HL-60 (cell line): ENCODE data around the gene RNASE13.

Experiments
- DNase-seq, 2 experiments: peaks; one replicate each; pipeline ENCODE4 v3.0.0-alpha.2; 2010 to 2020; ENCODE audit warnings: low read depth in 1 of 2, low spot score in 1 of 2
- H3K27ac ChIP-seq: fragments of 250-450 bp; sonication (Bioruptor Pico); replicated peaks from 2 replicates; pipeline ENCODE4 v1.5.1; 2020; ENCODE audit warnings: mild to moderate bottlenecking, moderate library complexity
- H3K27me3 ChIP-seq: fragments of 250-450 bp; sonication (Bioruptor Pico); 2 replicates; pipeline ENCODE4 v1.5.1; 2021; ENCODE audit warnings: mild to moderate bottlenecking, moderate library complexity; ENCODE audit not compliant: insufficient read depth, poor library complexity, severe bottlenecking
- H3K4me3 ChIP-seq: replicated peaks from 2 replicates; pipeline ENCODE4 v1.5.1; 2011; ENCODE audit warnings: mild to moderate bottlenecking, control low read depth, low read length; ENCODE audit not compliant: insufficient read depth
- GABPA ChIP-seq: IDR thresholded peaks from 2 replicates; pipeline ENCODE4 v1.6.1; 2012; ENCODE audit warnings: low read depth
- POLR2AphosphoS5 ChIP-seq: IDR thresholded peaks from 2 replicates; pipeline ENCODE4 v1.6.1; 2012; ENCODE audit warnings: low read depth
- SPI1 ChIP-seq: IDR thresholded peaks from 2 replicates; pipeline ENCODE4 v1.6.1; 2012; ENCODE audit warnings: low read depth, mild to moderate bottlenecking, borderline replicate concordance
- TF ChIP-seq, protein P1 (sequence below): IDR thresholded peaks from one replicate; pipeline ENCODE4 v1.5.1; 2011; ENCODE audit warnings: low read length, control low read depth, inconsistent platforms; ENCODE audit not compliant: insufficient read depth
- TF ChIP-seq, protein P2 (sequence below): IDR thresholded peaks from 2 replicates; pipeline ENCODE4 v1.6.1; 2012; ENCODE audit warnings: low read depth; ENCODE audit not compliant: insufficient replicate concordance

The RNASE13 gene

DNA sequence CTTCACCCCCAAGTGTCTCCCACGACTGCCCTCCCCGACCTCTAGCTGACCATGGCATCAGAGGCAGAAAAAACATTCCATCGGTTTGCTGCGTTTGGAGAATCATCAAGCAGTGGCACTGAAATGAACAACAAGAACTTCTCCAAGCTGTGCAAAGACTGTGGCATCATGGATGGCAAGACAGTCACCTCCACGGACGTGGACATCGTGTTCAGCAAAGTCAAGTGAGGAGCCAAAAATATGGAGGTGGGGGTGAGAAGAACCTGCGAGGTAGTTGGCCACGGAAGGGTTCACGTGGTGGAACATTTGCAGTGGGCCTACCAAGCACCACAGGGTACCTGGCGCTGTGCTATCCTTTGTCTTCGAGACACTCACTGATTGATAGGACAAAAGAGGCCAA is 4.1 kb downstream of the RNASE13 start:
- H3K27ac ChIP-seq = no peak overlapping the region
- no peak overlapping the region for H3K4me3 ChIP-seq
- TF ChIP-seq POLR2AphosphoS5 = no peak
- TF ChIP-seq, protein P1, sequence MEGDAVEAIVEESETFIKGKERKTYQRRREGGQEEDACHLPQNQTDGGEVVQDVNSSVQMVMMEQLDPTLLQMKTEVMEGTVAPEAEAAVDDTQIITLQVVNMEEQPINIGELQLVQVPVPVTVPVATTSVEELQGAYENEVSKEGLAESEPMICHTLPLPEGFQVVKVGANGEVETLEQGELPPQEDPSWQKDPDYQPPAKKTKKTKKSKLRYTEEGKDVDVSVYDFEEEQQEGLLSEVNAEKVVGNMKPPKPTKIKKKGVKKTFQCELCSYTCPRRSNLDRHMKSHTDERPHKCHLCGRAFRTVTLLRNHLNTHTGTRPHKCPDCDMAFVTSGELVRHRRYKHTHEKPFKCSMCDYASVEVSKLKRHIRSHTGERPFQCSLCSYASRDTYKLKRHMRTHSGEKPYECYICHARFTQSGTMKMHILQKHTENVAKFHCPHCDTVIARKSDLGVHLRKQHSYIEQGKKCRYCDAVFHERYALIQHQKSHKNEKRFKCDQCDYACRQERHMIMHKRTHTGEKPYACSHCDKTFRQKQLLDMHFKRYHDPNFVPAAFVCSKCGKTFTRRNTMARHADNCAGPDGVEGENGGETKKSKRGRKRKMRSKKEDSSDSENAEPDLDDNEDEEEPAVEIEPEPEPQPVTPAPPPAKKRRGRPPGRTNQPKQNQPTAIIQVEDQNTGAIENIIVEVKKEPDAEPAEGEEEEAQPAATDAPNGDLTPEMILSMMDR = no peak
- TF ChIP-seq GABPA = no peak
- TF ChIP-seq SPI1 = no peak
- TF ChIP-seq, protein P2, sequence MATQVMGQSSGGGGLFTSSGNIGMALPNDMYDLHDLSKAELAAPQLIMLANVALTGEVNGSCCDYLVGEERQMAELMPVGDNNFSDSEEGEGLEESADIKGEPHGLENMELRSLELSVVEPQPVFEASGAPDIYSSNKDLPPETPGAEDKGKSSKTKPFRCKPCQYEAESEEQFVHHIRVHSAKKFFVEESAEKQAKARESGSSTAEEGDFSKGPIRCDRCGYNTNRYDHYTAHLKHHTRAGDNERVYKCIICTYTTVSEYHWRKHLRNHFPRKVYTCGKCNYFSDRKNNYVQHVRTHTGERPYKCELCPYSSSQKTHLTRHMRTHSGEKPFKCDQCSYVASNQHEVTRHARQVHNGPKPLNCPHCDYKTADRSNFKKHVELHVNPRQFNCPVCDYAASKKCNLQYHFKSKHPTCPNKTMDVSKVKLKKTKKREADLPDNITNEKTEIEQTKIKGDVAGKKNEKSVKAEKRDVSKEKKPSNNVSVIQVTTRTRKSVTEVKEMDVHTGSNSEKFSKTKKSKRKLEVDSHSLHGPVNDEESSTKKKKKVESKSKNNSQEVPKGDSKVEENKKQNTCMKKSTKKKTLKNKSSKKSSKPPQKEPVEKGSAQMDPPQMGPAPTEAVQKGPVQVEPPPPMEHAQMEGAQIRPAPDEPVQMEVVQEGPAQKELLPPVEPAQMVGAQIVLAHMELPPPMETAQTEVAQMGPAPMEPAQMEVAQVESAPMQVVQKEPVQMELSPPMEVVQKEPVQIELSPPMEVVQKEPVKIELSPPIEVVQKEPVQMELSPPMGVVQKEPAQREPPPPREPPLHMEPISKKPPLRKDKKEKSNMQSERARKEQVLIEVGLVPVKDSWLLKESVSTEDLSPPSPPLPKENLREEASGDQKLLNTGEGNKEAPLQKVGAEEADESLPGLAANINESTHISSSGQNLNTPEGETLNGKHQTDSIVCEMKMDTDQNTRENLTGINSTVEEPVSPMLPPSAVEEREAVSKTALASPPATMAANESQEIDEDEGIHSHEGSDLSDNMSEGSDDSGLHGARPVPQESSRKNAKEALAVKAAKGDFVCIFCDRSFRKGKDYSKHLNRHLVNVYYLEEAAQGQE = no peak
- DNase-seq = no peak
- H3K27me3 ChIP-seq = no peaks in the 10 kb centered on the region

DNA sequence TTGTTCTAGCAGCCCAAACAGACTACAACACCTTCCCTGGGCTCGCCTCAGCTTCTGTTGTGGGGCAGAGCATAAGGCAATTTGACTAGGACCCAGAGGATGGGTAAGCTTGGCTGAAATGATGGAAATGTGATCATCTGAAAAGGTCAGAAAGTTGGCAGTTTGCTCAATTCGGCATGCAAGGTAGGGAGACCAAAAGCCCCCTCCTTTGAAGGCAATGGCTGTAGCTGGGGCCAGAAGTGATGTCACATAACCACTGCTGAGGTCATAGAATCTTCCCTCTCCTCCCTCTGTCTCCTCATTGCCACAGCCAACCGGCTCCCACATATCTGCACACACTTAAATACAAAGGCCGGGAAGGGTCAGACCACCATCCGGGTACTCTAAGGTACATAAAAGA is 4.7 kb downstream of the RNASE13 start, which contains the start of gene TPPP2:
TPPP2 (plus strand) TSS at position 301 of the 400 bp plus-strand sequence. CDS start 365 bp downstream, outside the sequence.
- no peak within 1 kb of the TSS for H3K4me3 ChIP-seq
- no peak for DNase-seq
- peaks cover 4% of the 10 kb centered on the region for H3K27me3 ChIP-seq
- no peak within 1 kb of the TSS for H3K27ac ChIP-seq
- TF ChIP-seq POLR2AphosphoS5 (no peak), SPI1 (no peak), GABPA (no peak)
- TF ChIP-seq, protein P1 = no peak
- TF ChIP-seq, protein P2 = no peak

DNA sequence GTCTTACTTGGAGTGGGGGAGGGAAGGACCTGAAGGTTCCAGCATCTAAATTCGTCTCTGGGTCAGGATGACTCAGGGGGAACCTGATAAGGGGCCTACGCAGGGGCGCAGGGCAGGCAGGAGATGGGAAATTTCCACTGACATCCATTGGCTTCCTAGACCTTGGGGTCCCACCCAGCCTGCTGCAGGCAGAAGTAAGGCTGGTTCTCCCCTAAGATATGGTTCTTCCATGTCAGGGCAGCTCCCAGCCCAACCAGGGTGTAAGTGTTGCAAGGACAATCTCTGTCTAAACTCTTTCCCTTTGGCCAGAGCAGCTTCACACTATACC is 7.7 kb downstream of the RNASE13 start:
- Histone ChIP-seq H3K27me3 (peaks cover 19% of the 10 kb centered on the region), H3K27ac (no peak overlapping the region), H3K4me3 (no peak overlapping the region)
- no peak for DNase-seq
- TF ChIP-seq, protein P2 = no peak
- TF ChIP-seq POLR2AphosphoS5 = no peak
- TF ChIP-seq SPI1 = no peak
- TF ChIP-seq GABPA = no peak
- TF ChIP-seq, protein P1 = no peak
